Pericardium fibroblast (primary cell): ENCODE results near the gene SSX1. TPM values are rescaled to one million over a fixed set of nuclear protein-coding genes. Genes with fewer than 3 reads are reported as not detected.

ENCODE experiments used
- total RNA-seq: library from RNA; depleted of rRNA; stranded (reverse); fragments of >200 nt; gene quantifications from 2 replicates; pipeline ENCODE4 v1.2.3, GENCODE V29; 2015

SSX1 gene
- total RNA-seq = not detected in 2 replicates

DNA sequence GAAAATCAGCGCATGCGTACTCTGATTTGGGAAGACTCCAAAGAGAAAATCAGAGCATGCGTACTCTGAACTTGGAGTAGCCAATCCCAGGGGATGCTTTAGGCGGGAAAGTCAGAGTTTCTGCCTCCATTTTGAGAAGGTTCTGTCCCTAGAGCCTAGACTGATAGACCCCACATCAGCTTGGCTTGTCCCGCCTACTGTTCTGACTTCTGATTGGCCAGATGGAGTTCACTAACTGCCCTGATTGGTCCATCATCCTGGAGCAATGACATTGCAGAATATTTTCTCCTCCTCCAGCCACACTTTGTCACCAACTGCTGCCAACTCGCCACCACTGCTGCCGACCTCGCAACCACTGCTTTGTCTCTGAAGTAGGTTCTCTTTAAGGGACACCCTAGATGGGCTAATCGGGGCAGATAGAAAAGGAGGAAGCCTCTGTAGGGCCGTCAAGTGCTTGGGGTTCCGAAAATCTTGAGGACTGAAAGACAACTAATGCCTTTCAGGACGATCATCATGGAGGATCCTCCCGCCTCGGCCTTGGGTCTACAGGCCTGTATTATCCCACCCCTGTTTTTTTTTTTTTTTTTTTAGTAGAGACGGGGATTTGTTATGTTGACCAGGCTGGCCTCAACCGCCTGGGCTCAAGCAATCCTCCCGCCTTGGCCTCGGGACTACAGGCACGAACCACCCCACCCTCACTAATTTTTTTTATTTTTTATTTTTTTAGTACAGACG, at the start of gene SSX1:
Gene SSX1, plus strand, starts transcription at position 331 of the 735 bp plus-strand sequence. CDS start 1,850 bp downstream, outside the sequence.

Other genes with a start within 250 kb of the SSX1 start
- gene SPACA5, start 248.4 kb upstream of the SSX1 start, total RNA-seq = not detected in 2 replicates
- gene ZNF630, start 183.8 kb upstream of the SSX1 start, total RNA-seq = 0.26 and 0.58 TPM in 2 replicates
- gene SPACA5B, start 124.8 kb upstream of the SSX1 start, total RNA-seq = not detected in 2 replicates
- gene SSX5, start 58.6 kb upstream of the SSX1 start, total RNA-seq = not detected in 2 replicates
- not detected in 2 replicates for gene SSX3, start 101.3 kb downstream of the SSX1 start, total RNA-seq
- not detected in 2 replicates for gene SSX4, start 128.1 kb downstream of the SSX1 start, total RNA-seq
- not detected in 2 replicates for gene SSX4B, start 156.6 kb downstream of the SSX1 start, total RNA-seq
- gene SLC38A5, start 214.9 kb downstream of the SSX1 start, total RNA-seq = 7.7 and 12.6 TPM in 2 replicates
- gene FTSJ1, start 220.8 kb downstream of the SSX1 start, total RNA-seq = 36.3 and 56.7 TPM in 2 replicates